PFSK-1 (cell line): ENCODE data around the gene PKIB.

Experiments
- FOXP2 ChIP-seq: optimal IDR thresholded peaks from 2 replicates; pipeline ENCODE3; 2011; ENCODE audit warnings: borderline replicate concordance, control low read depth, inconsistent platforms; ENCODE audit not compliant: insufficient read depth; ENCODE audit errors: extremely low read length, extremely low read depth
- POLR2AphosphoS5 ChIP-seq: IDR thresholded peaks from 2 replicates; pipeline ENCODE4 v1.6.1; 2012; ENCODE audit warnings: low read depth, mild to moderate bottlenecking, control low read depth, low read length, moderate library complexity
- REST ChIP-seq, 2 experiments: IDR thresholded peaks; 2 replicates each; pipeline versions ENCODE4 v1.6.1 to v1.8.0; 2011 to 2012; ENCODE audit warnings: low read depth in 2 of 2, low read length in 2 of 2, control low read depth in 1 of 2, inconsistent platforms in 1 of 2, mild to moderate bottlenecking in 1 of 2, moderate library complexity in 1 of 2; ENCODE audit not compliant: insufficient read depth in 1 of 2
- SIN3A ChIP-seq: IDR thresholded peaks from 2 replicates; pipeline ENCODE4 v1.6.1; 2012; ENCODE audit warnings: mild to moderate bottlenecking, low read length, moderate library complexity, borderline replicate concordance; ENCODE audit not compliant: insufficient read depth
- TAF1 ChIP-seq: IDR thresholded peaks from 2 replicates; pipeline ENCODE4 v1.6.1; 2012; ENCODE audit warnings: low read length, control low read depth, borderline replicate concordance; ENCODE audit not compliant: insufficient read depth

PKIB gene

GRCh38 chr6:122733259-122733658 lies 123.1 kb downstream of the PKIB start:
- no peak for TF ChIP-seq FOXP2
- TF ChIP-seq POLR2AphosphoS5: no peak
- no peak for TF ChIP-seq REST (IDR thresholded peaks at IDR 0.05; ENCODE audit: insufficient read depth in 1 of 2, low read depth in 2 of 2, low read length in 2 of 2)
- TF ChIP-seq SIN3A: no peak
- no peak for TF ChIP-seq TAF1

GRCh38 chr6:122734529-122735395 lies 124.6 kb downstream of the PKIB start:
- TF ChIP-seq TAF1: no peak
- TF ChIP-seq SIN3A: no peak

- TF ChIP-seq REST (IDR thresholded peaks at IDR 0.05; ENCODE audit: insufficient read depth in 1 of 2, low read depth in 2 of 2, low read length in 2 of 2) (no peak), POLR2AphosphoS5 (no peak), SIN3A (no peak), TAF1 (no peak), FOXP2 (no peak)
These were observed 125.4 kb downstream of the PKIB start for GRCh38 chr6:122735582-122735981.

GRCh38 chr6:122736163-122736562 lies 126.0 kb downstream of the PKIB start:
- TF ChIP-seq SIN3A (no peak), TAF1 (no peak), FOXP2 (no peak), REST (IDR thresholded peaks at IDR 0.05; ENCODE audit: insufficient read depth in 1 of 2, low read depth in 2 of 2, low read length in 2 of 2) (no peak), POLR2AphosphoS5 (no peak)

- TF ChIP-seq FOXP2 (no peak), SIN3A (no peak), POLR2AphosphoS5 (no peak), REST (IDR thresholded peaks at IDR 0.05; ENCODE audit: insufficient read depth in 1 of 2, low read depth in 2 of 2, low read length in 2 of 2) (no peak), TAF1 (no peak)
These were observed 126.4 kb downstream of the PKIB start for GRCh38 chr6:122736616-122737015.
